K562 (cell line): ENCODE results near the gene PRPSAP1. TPM values are rescaled to one million over a fixed set of nuclear protein-coding genes. Genes with fewer than 3 reads are reported as not detected.

Experiments used
- C11orf30 ChIP-seq: fragments of 450-650 bp; IDR thresholded peaks from 2 replicates; pipeline ENCODE4 v1.6.1; 2016; ENCODE audit warnings: low read depth, mild to moderate bottlenecking
- CHD2 ChIP-seq: IDR thresholded peaks from 2 replicates; pipeline ENCODE4 v1.6.1; 2011; ENCODE audit warnings: low read depth, low read length
- ETV5 ChIP-seq: sonication (generic); formaldehyde crosslinking; IDR thresholded peaks from 2 replicates; pipeline ENCODE4 v1.4.0; 2020; ENCODE audit warnings: low read depth, mild to moderate bottlenecking, missing genetic modification reagents
- EWSR1 ChIP-seq: fragments of 450-650 bp; IDR thresholded peaks from 2 replicates; pipeline ENCODE4 v1.6.1; 2018; ENCODE audit warnings: borderline replicate concordance, mild to moderate bottlenecking, low read depth, moderate library complexity; ENCODE audit not compliant: partially characterized antibody
- FOXA3 ChIP-seq, 2 experiments: fragments of 450-650 bp in 1 of 2; sonication (generic) in 1 of 2; formaldehyde crosslinking; IDR thresholded peaks in 1 of 2; conservative IDR thresholded peaks in 1 of 2; 2 replicates each; pipeline versions ENCODE4 v1.4.0 to v1.8.0; 2020 to 2022; ENCODE audit warnings: mild to moderate bottlenecking in 2 of 2, missing genetic modification reagents in 1 of 2
- FUS ChIP-seq: fragments of 200-400 bp; formaldehyde crosslinking; optimal IDR thresholded peaks from 2 replicates; pipeline ENCODE3; 2017; ENCODE audit warnings: low read depth, low read length
- HNRNPK ChIP-seq: fragments of 200-400 bp; formaldehyde crosslinking; IDR thresholded peaks from one replicate; pipeline ENCODE4 v1.6.1; 2018; ENCODE audit warnings: mild to moderate bottlenecking, low read depth, low read length; ENCODE audit not compliant: poor library complexity, severe bottlenecking
- HNRNPUL1 ChIP-seq: fragments of 200-400 bp; formaldehyde crosslinking; IDR thresholded peaks from 2 replicates; pipeline ENCODE4 v1.6.1; 2017; ENCODE audit warnings: low read length
- KAT2B ChIP-seq: IDR thresholded peaks from one replicate; pipeline ENCODE4 v1.6.1; 2012; ENCODE audit warnings: low read depth, mild to moderate bottlenecking, control low read depth, inconsistent platforms, low read length, moderate library complexity
- MEF2D ChIP-seq: conservative IDR thresholded peaks from 2 replicates; pipeline ENCODE4 v1.6.1; 2016; ENCODE audit warnings: low read depth, missing genetic modification characterization, missing compliant biosample characterization
- MTA1 ChIP-seq: fragments of 450-650 bp; IDR thresholded peaks from 2 replicates; pipeline ENCODE4 v1.6.1; 2017; ENCODE audit warnings: borderline replicate concordance
- MTA2 ChIP-seq: fragments of 450-650 bp; IDR thresholded peaks from 2 replicates; pipeline ENCODE4 v1.6.1; 2016; ENCODE audit warnings: low read depth
- NRF1 ChIP-seq, 2 experiments: fragments of 450-650 bp; IDR thresholded peaks in 1 of 2; conservative IDR thresholded peaks in 1 of 2; 2 replicates each; pipeline ENCODE4 v1.6.1; 2014; ENCODE audit warnings: mild to moderate bottlenecking in 2 of 2
- PHF8 ChIP-seq: fragments of 200-600 bp; sonication (generic); IDR thresholded peaks from 2 replicates; pipeline ENCODE4 v1.6.1; 2012; ENCODE audit warnings: mixed run types, mild to moderate bottlenecking, inconsistent platforms, low read length, moderate library complexity, borderline replicate concordance
- PRMT5 ChIP-seq: sonication (generic); formaldehyde crosslinking; IDR thresholded peaks from 2 replicates; pipeline ENCODE4 v1.5.0; 2020; ENCODE audit warnings: missing genetic modification reagents
- SMAD3 ChIP-seq: fragments of 450-650 bp; formaldehyde crosslinking; conservative IDR thresholded peaks from 2 replicates; pipeline ENCODE4 v1.4.0; 2020; ENCODE audit warnings: mild to moderate bottlenecking
- SMAD4 ChIP-seq: fragments of 250-450 bp; sonication (Bioruptor Pico); conservative IDR thresholded peaks from 2 replicates; pipeline ENCODE4 v1.8.0; 2021; ENCODE audit warnings: inconsistent platforms, mild to moderate bottlenecking, moderate library complexity
- TRIM28 ChIP-seq: fragments of 450-650 bp; IDR thresholded peaks from 2 replicates; pipeline ENCODE4 v1.6.1; 2017
- ZC3H8 ChIP-seq: fragments of 450-650 bp; IDR thresholded peaks from 2 replicates; pipeline ENCODE4 v1.6.1; 2017
- ZNF143 ChIP-seq: sonication (generic); formaldehyde crosslinking; IDR thresholded peaks from 2 replicates; pipeline ENCODE4 v1.9.0; 2022; ENCODE audit warnings: mild to moderate bottlenecking, missing genetic modification reagents
- ZNF274 ChIP-seq: IDR thresholded peaks from 2 replicates; pipeline ENCODE4 v1.6.1; 2011; ENCODE audit warnings: low read depth, mild to moderate bottlenecking, low read length, moderate library complexity, borderline replicate concordance
- ZNF668 ChIP-seq: fragments of 250-450 bp; sonication (Bioruptor Pico); IDR thresholded peaks from 2 replicates; pipeline ENCODE4 v1.8.0; 2022; ENCODE audit warnings: mild to moderate bottlenecking, inconsistent platforms
- ZNF696 ChIP-seq: fragments of 250-450 bp; sonication (Bioruptor Pico); conservative IDR thresholded peaks from 2 replicates; pipeline ENCODE4 v1.4.0; 2020; ENCODE audit warnings: mild to moderate bottlenecking, moderate library complexity
- ZNF79 ChIP-seq: fragments of 250-450 bp; sonication (Bioruptor Pico); IDR thresholded peaks from 2 replicates; pipeline ENCODE4 v1.4.0; 2020; ENCODE audit warnings: low read depth, mild to moderate bottlenecking, moderate library complexity
- ZSCAN32 ChIP-seq: fragments of 450-650 bp; formaldehyde crosslinking; IDR thresholded peaks from 2 replicates; pipeline ENCODE4 v1.4.0; 2020; ENCODE audit warnings: mild to moderate bottlenecking, moderate library complexity
- polyA plus RNA-seq, 8 experiments: library from polyadenylated mRNA; depleted of rRNA in 4 of 8; stranded (reverse) in 5 of 8; unstranded in 3 of 8; fragments of >200 nt; fragmentation: Nextera tagmentation in 2 of 8; fragmentation: Illumina TruSeq in 1 of 8; extraction: Ambion mirVana in 2 of 8; extraction: Trizol in 1 of 8; gene quantifications; 2 replicates each; pipeline versions ENCODE4 v1.2.1 to v1.2.3, GENCODE V29; 2011 to 2014; ENCODE audit warnings: inconsistent platforms in 1 of 8, missing spikeins in 1 of 8
- total RNA-seq, 7 experiments: library from RNA; depleted of rRNA in 6 of 7; stranded (reverse); fragments of >200 nt in 6 of 7; fragmentation: Illumina TruSeq in 2 of 7; extraction: Trizol in 2 of 7; gene quantifications; 2 replicates each; pipeline versions ENCODE4 v1.2.1 to v1.2.3, GENCODE V29; 2011 to 2021; ENCODE audit warnings: low replicate concordance in 1 of 7
- TF ChIP-seq, protein P1 (sequence below): sonication (generic); formaldehyde crosslinking; IDR thresholded peaks from 2 replicates; pipeline ENCODE4 v1.8.1; 2023; ENCODE audit warnings: mild to moderate bottlenecking, missing genetic modification reagents
- TF ChIP-seq, protein P2 (sequence below): fragments of 450-650 bp; formaldehyde crosslinking; IDR thresholded peaks from 2 replicates; pipeline ENCODE4 v1.4.0; 2022; ENCODE audit warnings: mild to moderate bottlenecking, moderate library complexity

PRPSAP1 gene
- total and polyA plus RNA-seq, 9 of the 15 experiments (the other 6 are each of a cell fraction or from before 2014, with no cell fraction given) = 21.9 to 77.1 (median 40.8) TPM

GRCh38 chr17:76382803-76383545 is 29.3 kb upstream of the PRPSAP1 start (continued):
- TF ChIP-seq SMAD3 = no peak
- 0 out of 2 replicates have a peak, but pooled peaks have one; percentile 15 for TF ChIP-seq CHD2
- peak; percentile 18; the same call in 1 of the 2 replicates for TF ChIP-seq MTA2
- TF ChIP-seq, protein P1, sequence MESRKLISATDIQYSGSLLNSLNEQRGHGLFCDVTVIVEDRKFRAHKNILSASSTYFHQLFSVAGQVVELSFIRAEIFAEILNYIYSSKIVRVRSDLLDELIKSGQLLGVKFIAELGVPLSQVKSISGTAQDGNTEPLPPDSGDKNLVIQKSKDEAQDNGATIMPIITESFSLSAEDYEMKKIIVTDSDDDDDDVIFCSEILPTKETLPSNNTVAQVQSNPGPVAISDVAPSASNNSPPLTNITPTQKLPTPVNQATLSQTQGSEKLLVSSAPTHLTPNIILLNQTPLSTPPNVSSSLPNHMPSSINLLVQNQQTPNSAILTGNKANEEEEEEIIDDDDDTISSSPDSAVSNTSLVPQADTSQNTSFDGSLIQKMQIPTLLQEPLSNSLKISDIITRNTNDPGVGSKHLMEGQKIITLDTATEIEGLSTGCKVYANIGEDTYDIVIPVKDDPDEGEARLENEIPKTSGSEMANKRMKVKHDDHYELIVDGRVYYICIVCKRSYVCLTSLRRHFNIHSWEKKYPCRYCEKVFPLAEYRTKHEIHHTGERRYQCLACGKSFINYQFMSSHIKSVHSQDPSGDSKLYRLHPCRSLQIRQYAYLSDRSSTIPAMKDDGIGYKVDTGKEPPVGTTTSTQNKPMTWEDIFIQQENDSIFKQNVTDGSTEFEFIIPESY (CRISPR knock-in tag) = no peak
- no peak for TF ChIP-seq ZNF79 (CRISPR knock-in tag)
- no peak for TF ChIP-seq ZNF143
- no peak; the same call in 1 of the 2 replicates for TF ChIP-seq C11orf30
- TF ChIP-seq MEF2D = no peak
- TF ChIP-seq ETV5 (CRISPR knock-in tag) = 0 out of 2 replicates have a peak, but pooled peaks have one; percentile 23
- TF ChIP-seq HNRNPK = no peak
- no peak for TF ChIP-seq HNRNPUL1
- no peak for TF ChIP-seq ZNF668 (CRISPR knock-in tag)
- 0 out of 2 replicates have a peak, but pooled peaks have one; percentile 12 for TF ChIP-seq SMAD4 (CRISPR knock-in tag)
- TF ChIP-seq PHF8 = peak; percentile 38; the same call in 1 of the 2 replicates
- TF ChIP-seq FOXA3 (CRISPR knock-in tag; conservative IDR thresholded peaks at IDR 0.05 in 1 of 2, IDR thresholded peaks at IDR 0.05 in 1 of 2) = 0 out of 4 replicates have a peak, but pooled peaks of 1 of the 2 experiments have one; percentile 57
- TF ChIP-seq ZNF696 (CRISPR knock-in tag) = no peak
- TF ChIP-seq EWSR1 = no peak
- peak; percentile 74 to 79 for TF ChIP-seq NRF1 (conservative IDR thresholded peaks at IDR 0.05 in 1 of 2, IDR thresholded peaks at IDR 0.05 in 1 of 2)
- no peak for TF ChIP-seq PRMT5 (CRISPR knock-in tag)
- TF ChIP-seq ZNF274 = no peak
- TF ChIP-seq MTA1 = no peak
- TF ChIP-seq, protein P2, sequence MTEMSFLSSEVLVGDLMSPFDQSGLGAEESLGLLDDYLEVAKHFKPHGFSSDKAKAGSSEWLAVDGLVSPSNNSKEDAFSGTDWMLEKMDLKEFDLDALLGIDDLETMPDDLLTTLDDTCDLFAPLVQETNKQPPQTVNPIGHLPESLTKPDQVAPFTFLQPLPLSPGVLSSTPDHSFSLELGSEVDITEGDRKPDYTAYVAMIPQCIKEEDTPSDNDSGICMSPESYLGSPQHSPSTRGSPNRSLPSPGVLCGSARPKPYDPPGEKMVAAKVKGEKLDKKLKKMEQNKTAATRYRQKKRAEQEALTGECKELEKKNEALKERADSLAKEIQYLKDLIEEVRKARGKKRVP = no peak
- TF ChIP-seq ZSCAN32 = no peak
- no peak for TF ChIP-seq FUS
- TF ChIP-seq TRIM28 = no peak
- no peak for TF ChIP-seq KAT2B
- TF ChIP-seq ZC3H8 = no peak
